PC-9 (cell line): ENCODE results near the gene FAM83D.

Source experiments
- EZH2 ChIP-seq: fragments of 200-600 bp; sonication (generic); IDR thresholded peaks from 2 replicates; pipeline ENCODE4 v1.8.0; 2017; ENCODE audit warnings: antibody characterized with exemption, low read depth
- TF ChIP-seq, protein P1 (sequence below): fragments of 200-600 bp; sonication (generic); conservative IDR thresholded peaks from 2 replicates; pipeline ENCODE4 v1.6.1; 2017; ENCODE audit warnings: mixed run types, antibody characterized with exemption, mild to moderate bottlenecking, moderate library complexity

DNA sequence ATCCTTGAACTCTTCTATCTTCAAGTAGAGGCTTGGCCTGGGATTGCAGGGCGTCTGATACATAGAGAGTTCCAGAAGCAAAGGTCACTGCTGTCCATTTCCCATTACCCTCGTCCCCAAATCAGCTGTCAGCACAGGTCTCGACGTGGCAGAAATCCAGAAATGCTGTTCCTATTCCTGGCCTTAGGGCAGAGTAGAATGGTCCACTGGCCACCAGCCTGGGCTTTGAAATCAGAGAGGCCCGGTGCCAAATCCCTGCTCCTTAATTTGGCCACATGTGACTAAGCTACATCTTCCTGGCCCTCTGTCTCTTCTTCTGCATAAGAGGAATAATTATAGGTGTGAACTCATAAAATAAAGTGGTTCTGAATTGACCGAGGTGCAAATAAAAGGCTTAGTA is 40.9 kb upstream of the FAM83D start:
- TF ChIP-seq, protein P1, sequence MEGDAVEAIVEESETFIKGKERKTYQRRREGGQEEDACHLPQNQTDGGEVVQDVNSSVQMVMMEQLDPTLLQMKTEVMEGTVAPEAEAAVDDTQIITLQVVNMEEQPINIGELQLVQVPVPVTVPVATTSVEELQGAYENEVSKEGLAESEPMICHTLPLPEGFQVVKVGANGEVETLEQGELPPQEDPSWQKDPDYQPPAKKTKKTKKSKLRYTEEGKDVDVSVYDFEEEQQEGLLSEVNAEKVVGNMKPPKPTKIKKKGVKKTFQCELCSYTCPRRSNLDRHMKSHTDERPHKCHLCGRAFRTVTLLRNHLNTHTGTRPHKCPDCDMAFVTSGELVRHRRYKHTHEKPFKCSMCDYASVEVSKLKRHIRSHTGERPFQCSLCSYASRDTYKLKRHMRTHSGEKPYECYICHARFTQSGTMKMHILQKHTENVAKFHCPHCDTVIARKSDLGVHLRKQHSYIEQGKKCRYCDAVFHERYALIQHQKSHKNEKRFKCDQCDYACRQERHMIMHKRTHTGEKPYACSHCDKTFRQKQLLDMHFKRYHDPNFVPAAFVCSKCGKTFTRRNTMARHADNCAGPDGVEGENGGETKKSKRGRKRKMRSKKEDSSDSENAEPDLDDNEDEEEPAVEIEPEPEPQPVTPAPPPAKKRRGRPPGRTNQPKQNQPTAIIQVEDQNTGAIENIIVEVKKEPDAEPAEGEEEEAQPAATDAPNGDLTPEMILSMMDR: no peak
- no peak for TF ChIP-seq EZH2
